GM21515 (cell line): ENCODE data around the gene TSHZ3.

Experiments used
- ATAC-seq: cut with Tn5 transposase; IDR thresholded peaks from one replicate; pipeline ENCODE4 v1.9.1; 2021; ENCODE audit not compliant: unreplicated experiment

The TSHZ3 gene

GRCh38 chr19:31290931-31291590 lies 58.2 kb downstream of the TSHZ3 start:
- no peak for ATAC-seq

- no peak for ATAC-seq
Measured at GRCh38 chr19:31289976-31290375, 59.3 kb downstream of the TSHZ3 start.

- ATAC-seq, result no peak
Measured at GRCh38 chr19:31289381-31289880, 59.8 kb downstream of the TSHZ3 start.

GRCh38 chr19:31286491-31286890 lies 62.7 kb downstream of the TSHZ3 start:
- ATAC-seq, result no peak

- no peak for ATAC-seq
Measured at GRCh38 chr19:31285744-31286143, 63.5 kb downstream of the TSHZ3 start.

GRCh38 chr19:31284621-31285020 lies 64.6 kb downstream of the TSHZ3 start:
- no peak for ATAC-seq

- ATAC-seq, result no peak
Measured at GRCh38 chr19:31283701-31284100, 65.5 kb downstream of the TSHZ3 start.

GRCh38 chr19:31282346-31282745 lies 66.9 kb downstream of the TSHZ3 start:
- ATAC-seq, result no peak

- no peak for ATAC-seq
Measured at GRCh38 chr19:31280287-31281006, 68.8 kb downstream of the TSHZ3 start.

GRCh38 chr19:31279436-31279765 lies 69.8 kb downstream of the TSHZ3 start:
- no peak for ATAC-seq

- ATAC-seq, result no peak
Measured at GRCh38 chr19:31278555-31279435, 70.4 kb downstream of the TSHZ3 start.

GRCh38 chr19:31277516-31277915 lies 71.7 kb downstream of the TSHZ3 start:
- no peak for ATAC-seq

GRCh38 chr19:31276831-31277230 lies 72.4 kb downstream of the TSHZ3 start:
- ATAC-seq, result no peak

- no peak for ATAC-seq
Measured at GRCh38 chr19:31275068-31275334, 74.2 kb downstream of the TSHZ3 start.

GRCh38 chr19:31274251-31275067 lies 74.8 kb downstream of the TSHZ3 start:
- no peak for ATAC-seq

GRCh38 chr19:31272583-31273106 lies 76.6 kb downstream of the TSHZ3 start:
- ATAC-seq, result no peak

GRCh38 chr19:31271306-31271911 lies 77.8 kb downstream of the TSHZ3 start:
- ATAC-seq, result no peak

GRCh38 chr19:31270897-31271296 lies 78.3 kb downstream of the TSHZ3 start:
- no peak for ATAC-seq

GRCh38 chr19:31269425-31270127 lies 79.7 kb downstream of the TSHZ3 start:
- no peak for ATAC-seq
